ENCODE measurements around the gene C19orf12.

- no peak for TF ChIP-seq CTCF (IDR thresholded peaks at IDR 0.05; ENCODE audit: insufficient read depth, low read length, poor library complexity, severe bottlenecking)
- TF ChIP-seq EZH2phosphoT487 (conservative IDR thresholded peaks at IDR 0.05; ENCODE audit: low read length), result no peak
Measured at GRCh38 chr19:29735829-29736228, 20.8 kb upstream of the C19orf12 start.
